ENCODE results near the gene NHS. TPM values are rescaled to one million over a fixed set of nuclear protein-coding genes. Genes with fewer than 3 reads are reported as not detected.
A peak's percentile ranks its signal among the peaks of the same experiment; 100 is the strongest.

NHS gene
- total RNA-seq, 2 donors from 2014 or later: 2.0 TPM

DNA sequence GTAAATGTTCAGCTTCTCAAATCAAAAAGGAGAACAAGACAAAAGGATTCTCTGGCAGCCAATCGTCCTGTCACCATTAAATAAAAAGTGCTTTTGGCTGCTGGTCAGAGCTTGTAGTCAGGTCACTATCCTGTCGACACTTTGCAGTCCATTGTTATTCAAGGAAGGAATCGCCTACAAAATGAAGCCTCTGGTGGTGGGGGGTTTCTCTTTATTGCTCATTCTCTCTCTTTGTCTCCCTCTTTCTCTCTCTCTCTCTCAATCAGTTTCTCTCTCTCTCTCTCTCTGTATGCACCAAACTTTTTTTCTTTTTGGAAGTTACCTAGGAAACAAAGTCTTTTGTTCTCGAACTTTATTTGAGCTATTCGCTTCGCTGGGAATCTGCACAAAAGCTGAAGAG is 344.7 kb downstream of the NHS start:
- ATAC-seq: no peak
- no peak for DNase-seq
- intact Hi-C loops (cut with DNase I): no loop called here

DNA sequence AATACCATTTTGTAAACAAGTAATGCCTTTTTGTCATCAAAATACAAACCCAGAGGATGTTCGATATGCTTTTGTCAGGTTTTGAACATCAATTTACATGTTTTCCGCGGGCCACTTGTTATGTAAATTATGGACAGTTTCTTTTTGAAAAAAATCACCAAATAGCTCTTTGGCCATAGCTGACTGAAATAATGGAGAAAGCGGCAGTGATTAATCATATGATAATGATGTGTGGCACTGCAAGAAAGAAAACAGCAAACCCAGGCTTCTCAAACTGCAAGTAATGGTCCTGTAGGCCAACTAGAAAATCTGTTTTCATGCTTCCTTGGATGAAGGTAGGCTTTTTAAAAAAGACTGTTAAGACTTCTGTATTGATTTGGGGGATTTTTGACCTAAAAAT is 346.7 kb downstream of the NHS start:
- no peak for DNase-seq
- no peak for ATAC-seq
- intact Hi-C loops (cut with DNase I): no loop called here

DNA sequence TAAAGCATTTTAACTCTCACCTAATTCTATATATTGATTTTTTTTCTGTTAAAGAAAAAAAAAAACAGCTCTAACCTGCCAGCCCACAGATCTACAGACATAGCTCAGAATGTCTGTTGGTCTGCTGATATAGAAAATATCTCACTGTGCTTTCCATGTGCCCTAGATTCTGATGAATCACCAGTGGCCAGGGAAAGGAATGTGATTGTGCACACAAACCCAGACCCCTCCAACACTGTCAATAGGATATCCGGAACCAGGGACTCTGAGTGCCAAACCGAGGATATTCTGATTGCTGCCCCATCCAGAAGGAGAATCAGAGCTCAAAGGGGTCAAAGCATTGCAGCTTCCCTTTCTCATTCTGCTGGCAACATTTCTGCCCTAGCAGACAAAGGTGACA is 350.2 kb downstream of the NHS start:
- ATAC-seq (no peak), DNase-seq (no peak)
- intact Hi-C loops (cut with DNase I): no loop called here

DNA sequence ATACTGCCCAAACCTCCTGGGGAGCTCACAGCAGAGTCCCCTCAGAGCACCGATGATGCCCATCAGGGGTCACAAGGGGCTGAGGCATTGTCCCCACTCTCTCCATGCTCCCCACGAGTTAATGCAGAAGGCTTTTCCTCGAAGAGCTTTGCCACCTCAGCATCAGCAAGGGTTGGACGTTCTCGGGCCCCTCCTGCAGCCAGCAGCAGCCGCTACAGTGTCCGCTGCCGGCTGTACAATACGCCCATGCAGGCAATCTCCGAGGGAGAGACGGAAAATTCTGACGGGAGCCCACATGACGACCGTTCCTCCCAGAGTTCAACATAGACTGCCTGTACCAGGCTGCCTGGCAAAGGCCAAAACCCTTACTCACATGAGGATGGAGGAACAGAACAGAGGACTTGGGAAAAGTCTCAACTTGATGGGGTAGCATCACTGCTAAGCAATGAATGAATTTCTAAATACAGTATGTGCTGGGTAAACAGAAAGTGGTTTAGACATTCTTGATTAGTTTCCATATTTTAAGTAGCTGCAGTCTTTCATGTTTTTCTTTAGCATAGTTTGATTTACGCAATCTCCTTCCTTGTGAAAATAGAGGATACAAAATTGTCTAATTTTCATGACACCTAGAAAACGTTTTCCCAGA is 357.3 kb downstream of the NHS start:
- ATAC-seq (no peak), DNase-seq (no peak)
- intact Hi-C loops (cut with DNase I): no loop called here

DNA sequence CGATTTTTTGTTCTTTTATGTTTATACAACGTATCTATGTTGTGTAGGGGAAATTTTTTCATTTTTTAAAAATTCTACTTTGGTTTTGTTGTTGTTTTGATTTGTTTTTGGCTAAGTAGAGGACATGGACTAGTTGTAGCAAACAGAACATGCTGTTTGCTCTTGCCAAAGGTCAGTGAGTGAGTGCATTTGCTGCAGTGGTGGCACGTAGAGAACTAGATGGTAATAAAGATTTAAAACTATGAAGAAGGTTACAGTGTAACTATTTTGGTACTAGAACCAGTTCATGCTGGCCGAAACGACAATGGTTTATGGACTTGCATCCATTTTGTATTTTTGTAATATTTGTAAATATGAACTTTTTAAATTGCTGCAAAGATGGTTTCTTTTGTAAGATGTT is 360.4 kb downstream of the NHS start:
- ATAC-seq: no peak
- intact Hi-C loops (cut with DNase I): no loop called here
- DNase-seq: no peak

DNA sequence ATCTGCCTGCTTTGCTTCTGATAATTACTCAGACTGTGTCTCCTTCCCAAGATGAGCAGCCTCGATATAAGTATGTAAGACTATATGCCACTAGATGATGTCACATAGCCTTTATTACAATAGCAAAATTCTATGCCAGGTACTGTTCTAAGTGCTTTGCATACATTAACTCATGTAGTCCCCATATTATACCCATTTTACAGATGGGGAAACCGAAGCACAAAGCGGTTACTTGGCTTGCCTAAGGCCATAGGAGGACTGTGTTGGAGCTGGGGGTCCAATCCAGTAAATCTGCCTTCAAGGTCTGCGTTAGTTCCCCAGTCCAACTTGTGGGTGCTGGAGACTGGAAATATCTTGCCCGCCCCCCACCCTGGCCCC is 361.5 kb downstream of the NHS start:
- intact Hi-C loops (cut with DNase I): no loop called here
- ATAC-seq: no peak
- no peak for DNase-seq

DNA sequence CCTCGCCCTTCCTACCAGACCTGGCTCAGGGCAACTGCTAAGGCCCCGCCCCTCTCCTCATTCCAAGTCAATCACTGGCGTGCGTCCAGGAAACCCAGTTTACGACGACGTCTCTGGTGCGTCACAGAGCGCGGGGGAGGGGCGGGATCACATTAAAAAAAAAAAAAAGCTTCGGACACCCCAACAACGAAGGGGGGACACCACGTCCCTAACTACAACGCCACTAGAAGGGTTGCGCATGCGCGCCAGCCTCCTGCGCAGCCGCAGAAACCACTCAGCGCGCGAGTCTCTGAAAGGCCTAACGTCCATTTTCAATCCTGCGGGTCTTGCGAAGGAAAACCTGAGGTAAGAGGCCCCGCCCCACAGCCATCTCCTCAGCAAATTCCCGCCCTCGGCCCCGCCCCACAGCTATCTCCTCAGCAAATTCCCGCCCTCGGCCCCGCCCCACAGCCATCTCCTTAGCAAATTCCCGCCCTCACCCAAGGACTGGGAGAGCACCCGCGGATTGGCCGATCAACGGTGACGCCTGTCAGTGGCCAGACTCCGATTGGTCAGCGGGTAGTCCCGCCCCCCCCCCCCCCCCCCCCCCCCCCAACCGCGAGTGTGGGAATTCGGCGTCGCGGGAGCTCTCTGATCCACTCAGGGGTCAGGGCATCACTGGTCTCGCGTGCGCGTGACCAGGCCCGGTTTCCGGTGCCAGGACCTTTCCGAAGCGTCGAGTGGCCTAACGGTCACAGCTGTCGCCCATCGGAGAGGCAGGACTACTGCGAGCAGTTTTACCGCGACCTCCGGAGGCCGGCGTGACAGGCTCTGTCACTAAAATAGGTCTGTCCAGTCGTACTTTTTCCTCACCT is 362.1 kb downstream of the NHS start, which contains the start of gene SCML1:
TSS of gene SCML1 (plus strand) at position 638 of the 854 bp plus-strand sequence. CDS start 6,694 bp downstream, outside the sequence.
- intact Hi-C loops (cut with DNase I): no loop called here
- DNase-seq: peak; percentile 98
- ATAC-seq: peak; percentile 96 to 99

DNA sequence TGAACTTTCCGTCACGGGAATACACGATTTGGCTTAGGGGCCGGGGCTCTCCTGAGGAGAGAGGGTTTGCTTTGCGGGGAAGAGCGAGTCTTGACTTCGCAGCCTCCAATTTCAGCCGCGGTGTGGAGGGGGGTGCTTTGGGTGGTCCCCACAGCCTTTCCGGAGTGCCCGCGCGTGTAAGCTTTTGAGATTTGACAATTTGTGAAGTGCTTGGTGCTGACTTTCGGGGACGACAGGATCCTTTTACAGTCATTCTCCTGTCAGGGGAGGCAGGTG is 362.6 kb downstream of the NHS start:
- DNase-seq: no peak
- intact Hi-C loops (cut with DNase I): no loop called here
- ATAC-seq: no peak

DNA sequence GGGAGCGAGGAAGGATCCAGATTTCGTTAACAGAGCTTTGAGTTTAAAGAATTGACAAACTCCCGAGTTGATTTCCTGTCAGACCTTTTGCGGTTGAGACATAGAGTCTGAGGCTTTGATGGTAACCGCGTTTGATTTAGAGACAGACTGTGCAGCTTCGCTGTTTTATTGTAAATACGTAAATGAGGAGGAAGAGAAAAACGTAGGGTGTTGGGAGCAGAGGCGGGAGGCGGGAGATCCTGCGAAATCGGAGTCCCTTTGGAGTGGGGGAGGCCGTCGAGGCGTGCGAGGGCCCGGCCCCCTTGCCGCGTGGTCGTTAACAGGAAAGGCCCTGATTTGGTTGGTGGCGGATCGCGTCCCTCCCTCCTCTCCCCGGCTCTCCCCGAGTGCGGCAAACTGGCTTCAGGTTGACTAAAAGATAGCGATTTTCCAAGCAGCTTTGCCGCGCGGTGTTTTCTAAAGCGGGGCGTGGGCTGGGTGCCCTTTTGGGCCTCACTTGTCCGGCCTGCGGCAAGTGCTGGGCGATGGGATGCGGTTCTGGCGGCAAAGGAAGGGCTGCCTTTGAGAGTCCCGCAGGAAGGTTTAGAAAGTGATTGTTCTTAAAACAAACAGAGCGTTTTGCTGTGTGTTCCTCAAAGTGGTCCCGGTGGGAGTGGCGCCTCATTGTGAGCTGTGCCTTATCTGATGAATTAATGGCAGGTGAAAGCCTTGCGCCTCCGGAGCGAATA is 363.1 kb downstream of the NHS start:
- peak; percentile 44 for DNase-seq
- ATAC-seq: peak in 1 of 2 donors; percentile 41
- intact Hi-C loops (cut with DNase I): no loop called here

DNA sequence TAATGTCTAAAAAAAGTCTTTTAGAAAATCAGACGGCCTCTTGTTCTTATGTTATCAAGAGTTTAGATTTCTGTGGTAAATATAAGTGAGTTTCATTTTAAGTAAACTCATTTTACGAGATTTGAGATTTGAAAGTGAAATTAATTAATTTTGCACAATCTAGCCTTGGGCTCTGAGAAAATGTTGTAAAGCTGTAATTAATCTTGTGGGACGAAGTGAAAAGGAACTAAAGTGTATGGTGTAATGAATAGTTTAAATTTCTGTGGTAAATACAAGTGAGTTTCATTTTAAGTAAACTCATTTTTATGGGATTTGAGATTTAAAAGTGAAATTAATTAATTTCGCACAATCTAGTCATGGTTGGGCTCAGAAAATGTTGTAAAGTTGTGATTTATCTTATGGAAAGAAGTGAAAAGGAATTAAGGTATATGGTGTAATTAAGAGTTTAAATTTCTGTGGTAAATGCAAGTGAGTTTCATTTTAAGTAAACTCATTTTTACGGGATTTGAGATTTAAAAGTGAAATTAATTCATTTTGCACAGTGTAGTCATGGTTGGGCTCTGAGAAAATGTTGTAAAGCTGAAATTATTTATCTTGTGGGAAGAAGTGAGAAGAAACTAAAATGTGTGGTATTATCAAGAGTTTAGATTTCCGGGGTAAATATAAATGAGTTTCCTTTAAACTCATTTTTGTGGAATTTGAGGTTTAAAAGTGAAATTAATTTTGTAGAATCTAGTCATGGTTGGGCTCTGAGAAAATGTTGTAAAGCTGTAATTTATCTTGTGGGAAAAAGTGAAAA is 363.9 kb downstream of the NHS start:
- ATAC-seq (no peak), DNase-seq (no peak)
- intact Hi-C loops (cut with DNase I): no loop called here

DNA sequence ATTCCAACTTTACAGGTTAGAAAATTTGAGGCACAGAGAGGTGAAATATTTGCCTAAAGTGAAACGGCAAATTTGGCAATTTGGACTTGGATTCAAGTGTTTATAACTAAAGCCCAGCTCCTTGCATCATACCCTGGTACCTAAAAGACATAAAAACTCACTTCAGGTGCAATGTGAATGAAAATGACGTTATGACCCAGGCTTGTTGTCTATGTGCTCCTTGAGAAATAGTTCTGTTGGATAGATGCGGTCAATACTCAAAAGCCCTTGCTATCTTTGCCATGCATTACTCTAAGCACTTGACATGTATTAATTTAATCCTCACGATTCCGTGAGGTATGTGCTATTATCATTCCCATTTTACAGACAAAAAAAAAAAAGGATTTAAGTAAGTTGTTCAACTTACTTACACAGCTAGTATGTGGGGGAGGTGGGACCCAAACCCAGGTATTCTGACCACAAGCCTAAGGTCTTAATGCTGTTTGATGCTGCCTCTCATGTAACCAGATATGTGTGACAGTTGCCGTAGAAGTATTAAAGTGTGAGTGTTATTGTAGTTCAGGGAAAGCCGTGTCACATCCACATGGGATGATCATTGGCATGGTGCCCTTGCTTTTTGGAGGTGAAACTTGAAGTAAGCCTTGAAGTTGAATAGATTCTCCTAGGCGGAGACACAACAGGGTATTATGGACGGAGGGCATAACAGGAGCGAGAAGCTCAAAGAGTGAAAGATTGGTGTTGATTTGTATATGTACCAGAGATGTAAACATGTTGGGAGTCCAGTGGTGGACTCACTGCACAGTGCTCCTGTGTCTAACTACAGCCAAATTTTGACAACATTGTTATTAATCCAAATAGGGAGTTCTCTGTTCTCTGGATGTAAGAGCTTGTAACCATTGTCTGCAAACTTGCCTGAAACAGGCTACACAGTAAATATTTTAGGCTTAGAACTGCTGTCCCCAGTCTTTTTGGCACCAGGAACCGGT is 365.4 kb downstream of the NHS start:
- ATAC-seq: no peak
- intact Hi-C loops (cut with DNase I): no loop called here
- DNase-seq: no peak

DNA sequence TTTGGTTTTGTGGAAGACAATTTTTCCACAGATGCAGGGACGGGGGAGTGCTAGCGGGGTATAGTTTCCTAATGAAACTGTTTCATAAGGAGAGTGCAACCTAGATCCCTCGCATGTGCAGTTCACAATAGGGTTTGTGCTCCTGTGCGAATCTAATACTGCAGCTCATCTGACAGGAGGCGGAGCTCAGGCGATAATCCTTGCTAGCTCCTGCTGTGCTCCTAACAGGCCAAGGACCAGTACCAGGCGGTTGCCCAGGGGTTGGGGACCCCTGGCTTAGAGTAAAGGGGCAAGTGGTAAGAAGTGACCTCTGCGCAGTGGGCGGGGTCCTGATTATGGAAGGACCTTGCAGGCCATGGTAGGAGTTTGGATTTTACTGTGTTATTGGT is 366.1 kb downstream of the NHS start:
- DNase-seq (no peak), ATAC-seq (no peak)
- intact Hi-C loops (cut with DNase I): no loop called here

DNA sequence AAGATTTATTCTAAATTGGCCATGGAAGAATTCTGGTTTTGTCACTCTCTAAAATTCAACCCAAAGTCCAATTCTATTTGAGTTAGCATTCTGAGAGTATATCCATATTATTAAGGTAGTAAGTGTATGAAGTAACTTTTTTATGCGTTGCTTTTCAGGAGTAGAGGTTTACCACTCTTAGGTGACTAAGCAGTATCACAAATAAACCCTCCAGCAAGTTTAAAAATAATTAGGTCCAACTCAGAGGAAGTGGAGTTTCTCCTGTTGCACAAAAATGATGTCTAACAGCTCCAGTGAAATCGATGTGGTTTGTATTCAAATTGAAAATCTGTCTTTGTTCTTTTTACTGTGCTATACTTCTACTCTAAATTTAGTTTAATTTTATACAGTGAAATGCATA is 368.9 kb downstream of the NHS start:
- DNase-seq (no peak), ATAC-seq (no peak)
- intact Hi-C loops (cut with DNase I): no loop called here

DNA sequence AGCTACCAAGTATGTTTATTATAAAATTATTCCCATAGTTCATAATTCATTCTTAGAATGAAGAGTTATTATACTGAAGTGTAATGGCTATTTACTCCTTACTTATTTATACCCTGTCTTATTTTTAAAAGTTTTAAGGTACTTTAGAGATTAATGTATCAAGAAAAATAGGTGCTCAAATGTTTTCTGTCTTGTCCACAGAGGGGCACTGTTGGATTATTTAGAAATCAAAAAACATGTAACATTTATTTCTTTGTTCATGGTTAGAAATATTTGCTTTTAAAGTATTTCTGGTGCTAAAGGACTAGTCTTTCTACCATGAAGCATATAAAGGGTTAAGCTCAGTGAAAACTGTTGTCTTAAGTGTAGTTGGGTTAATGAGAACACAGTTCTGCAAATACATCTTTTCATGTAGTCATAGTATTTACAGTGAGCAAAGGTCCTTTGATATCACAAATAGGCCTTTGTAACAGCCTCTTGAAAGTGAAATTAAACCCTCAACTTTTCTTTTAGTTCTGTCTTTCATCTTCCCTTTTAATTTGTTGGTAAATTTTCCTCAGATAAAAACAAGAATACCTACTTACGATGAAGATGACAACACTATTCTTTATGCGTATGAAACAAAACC is 370.0 kb downstream of the NHS start:
- intact Hi-C loops (cut with DNase I): no loop called here
- ATAC-seq (no peak), DNase-seq (no peak)

DNA sequence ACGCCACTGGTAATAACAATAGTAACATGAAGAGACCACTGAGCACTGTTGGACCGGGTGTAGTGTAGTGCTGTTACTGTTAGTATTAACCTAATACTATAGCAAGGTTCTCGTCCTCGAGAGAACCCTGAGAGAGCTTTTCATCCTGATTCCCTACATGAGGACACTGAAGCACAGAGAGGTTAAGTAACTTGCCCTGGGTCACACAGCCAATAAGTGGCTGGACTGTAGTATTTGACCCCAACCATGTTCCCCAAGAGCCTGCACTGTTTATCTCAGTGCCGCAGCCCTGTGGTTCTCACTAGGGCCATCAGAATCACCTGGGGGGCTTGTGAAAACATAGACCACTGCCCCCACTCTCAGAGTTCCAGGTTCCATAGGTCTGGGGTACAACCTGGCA is 372.7 kb downstream of the NHS start:
- ATAC-seq: no peak

DNA sequence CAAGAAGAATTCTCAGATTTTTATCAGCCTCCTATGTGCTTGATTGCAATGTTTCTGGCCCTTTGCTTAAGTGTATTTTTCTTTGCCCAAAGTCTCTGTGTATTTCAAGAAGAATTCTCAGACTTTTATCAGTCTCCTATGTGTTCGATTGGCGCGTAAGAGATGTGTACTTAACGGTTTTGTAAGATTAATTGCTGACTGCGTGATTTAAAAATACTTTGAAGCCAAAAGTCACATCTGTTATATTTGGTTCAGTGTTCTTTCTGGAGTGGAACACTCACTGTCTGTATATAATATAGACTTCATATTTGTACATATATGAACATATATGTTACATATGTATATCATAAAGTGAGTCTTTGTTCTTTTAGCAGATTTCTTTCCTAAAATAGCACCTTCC is 373.7 kb downstream of the NHS start:
- no peak for ATAC-seq
- no peak for DNase-seq
- intact Hi-C loops (cut with DNase I): no loop called here

More for the DNA sequence above, 372.7 kb downstream of the NHS start:
- intact Hi-C loops (cut with DNase I): no loop called here
- DNase-seq: no peak

DNA sequence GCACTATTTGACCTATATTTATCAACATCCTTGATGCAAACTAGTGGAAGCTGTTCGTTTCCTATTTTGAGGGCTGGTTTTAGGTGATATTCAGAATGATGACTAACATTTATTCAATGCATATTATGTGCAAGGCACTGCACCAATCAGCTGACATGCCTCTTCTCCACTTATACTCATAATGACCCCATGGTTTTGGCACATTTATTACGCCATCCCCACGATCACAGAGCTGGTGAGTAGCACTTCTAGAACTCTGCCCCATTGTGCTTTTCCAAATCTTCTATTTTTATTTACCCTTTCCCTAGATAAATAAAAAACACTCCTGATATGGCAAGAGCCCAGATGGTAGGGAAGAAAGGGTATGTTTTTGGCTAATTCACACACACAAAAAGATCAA is 375.4 kb downstream of the NHS start:
- DNase-seq (no peak), ATAC-seq (no peak)
- intact Hi-C loops (cut with DNase I): no loop called here

DNA sequence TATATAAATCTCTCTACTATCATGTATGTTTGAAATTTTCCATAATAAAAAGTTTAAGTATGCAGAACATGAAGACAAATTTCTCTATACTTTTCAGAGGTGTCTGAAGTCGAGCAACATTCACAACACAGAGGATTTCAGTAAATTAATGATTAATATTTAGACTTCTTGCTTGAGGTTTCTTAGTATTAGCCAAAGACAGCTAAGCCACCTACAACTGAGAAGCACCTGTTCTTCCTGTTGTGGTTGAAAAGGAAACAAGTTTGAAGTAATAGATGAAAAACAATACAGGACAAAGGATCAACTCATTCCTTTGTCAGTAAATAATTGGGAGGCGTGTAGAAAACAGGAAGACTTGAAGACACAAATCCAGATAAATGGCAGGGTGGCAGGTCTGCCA is 383.4 kb downstream of the NHS start:
- DNase-seq (no peak), ATAC-seq (no peak)
- intact Hi-C loops (cut with DNase I): no loop called here
